HCT116 (cell line): Measurements from ENCODE around the gene CDKAL1. TPM values are rescaled to one million over a fixed set of nuclear protein-coding genes. Genes with fewer than 3 reads are reported as not detected.

Experiments used
- ATAC-seq: fragments of 200-7000 bp; cut with Tn5 transposase; 2 replicates; pipeline ENCODE4 v1.9.1; 2020; ENCODE audit warnings: mild to moderate bottlenecking, moderate library complexity
- BruUV-seq: library from RNA; stranded (reverse); fragments of 400-500 nt; replicated peaks from 2 replicates; lab custom pipeline; 2021; lab: Mats Ljungman, UMichigan
- CTCF ChIA-PET: fragments of 300-600 bp; sonication (Branson Sonifier 250); formaldehyde crosslinking; loops from one replicate; lab custom pipeline; 2021; ENCODE audit warnings: antibody characterized with exemption; lab: Charles Lee
- POLR2A ChIA-PET: fragments of 300-600, 350-600 bp; sonication (Branson Sonifier 250); formaldehyde crosslinking; loops from one replicate; lab custom pipeline; 2021; ENCODE audit warnings: antibody characterized with exemption; lab: Charles Lee
- RAD21 ChIA-PET, 2 experiments: fragments of 300-600 bp; sonication (Branson Sonifier 250); formaldehyde crosslinking; loops; one replicate each; lab custom pipeline; 2023; ENCODE audit warnings: low total read pairs in 2 of 2; ENCODE audit not compliant: uncharacterized antibody in 2 of 2, unreplicated experiment in 2 of 2, low non-redundant PET in 1 of 2; lab: Charles Lee
- DNase-seq: peaks from one replicate; pipeline ENCODE4 v3.0.0-alpha.2; 2010; ENCODE audit warnings: low read depth, low spot score
- H2AFZ ChIP-seq: fragments of 200-600 bp; shearing (Covaris generic), sonication (generic); 2 replicates; pipeline ENCODE4 v1.6.1; 2017; ENCODE audit warnings: low read depth, mixed run types, mixed read lengths, antibody characterized with exemption, low read length; ENCODE audit not compliant: poor library complexity, severe bottlenecking
- H3K27ac ChIP-seq: 2 replicates; pipeline ENCODE4 v1.5.1; 2012; ENCODE audit warnings: low read depth, low read length
- H3K27me3 ChIP-seq: fragments of 200-600 bp; sonication (generic); 2 replicates; pipeline ENCODE4 v1.6.1; 2016; ENCODE audit warnings: mixed run types, low read length, mixed read lengths; ENCODE audit not compliant: insufficient read depth
- H3K36me3 ChIP-seq, 2 experiments: fragments of 200-500 bp in 1 of 2; fragments of 200-600 bp in 1 of 2; sonication (Bioruptor generic) in 1 of 2; sonication (generic) in 1 of 2; 2 replicates each; pipeline versions ENCODE4 v1.5.1 to v1.6.1; 2014 to 2016; ENCODE audit warnings: low read length in 2 of 2, inconsistent platforms in 1 of 2, mixed read lengths in 1 of 2, mixed run types in 1 of 2; ENCODE audit not compliant: insufficient read depth in 2 of 2, control insufficient read depth in 1 of 2
- H3K4me1 ChIP-seq, 2 experiments: fragments of 200-600 bp in 1 of 2; sonication (generic) in 1 of 2; 2 replicates each; pipeline versions ENCODE4 v1.5.1 to v1.6.1; 2012 to 2017; ENCODE audit warnings: low read length in 2 of 2, inconsistent platforms in 1 of 2, mild to moderate bottlenecking in 1 of 2, mixed read lengths in 1 of 2, mixed run types in 1 of 2, moderate library complexity in 1 of 2; ENCODE audit not compliant: insufficient read depth in 2 of 2, control insufficient read depth in 1 of 2
- H3K4me2 ChIP-seq: fragments of 200-600 bp; sonication (generic); 2 replicates; pipeline ENCODE4 v1.6.1; 2017; ENCODE audit warnings: mixed run types, low read length, mixed read lengths
- H3K4me3 ChIP-seq, 2 experiments: fragments of 200-600 bp in 1 of 2; sonication (generic) in 1 of 2; replicated peaks in 1 of 2; 2 replicates each; pipeline ENCODE4 v1.5.1; 2011 to 2016; ENCODE audit warnings: low read length in 2 of 2, control low read depth in 1 of 2, low read depth in 1 of 2, mild to moderate bottlenecking in 1 of 2, mixed read lengths in 1 of 2, mixed run types in 1 of 2
- H3K79me2 ChIP-seq: fragments of 200-600 bp; sonication (generic); 2 replicates; pipeline ENCODE4 v1.6.1; 2017; ENCODE audit warnings: mild to moderate bottlenecking, mixed run types, low read length, moderate library complexity, mixed read lengths; ENCODE audit not compliant: insufficient read depth
- H3K9ac ChIP-seq: fragments of 200-600 bp; sonication (generic); 2 replicates; pipeline ENCODE4 v1.6.1; 2016; ENCODE audit warnings: low read length, mixed read lengths
- H3K9me2 ChIP-seq: fragments of 200-600 bp; sonication (generic), shearing (Covaris generic); 2 replicates; pipeline ENCODE4 v1.6.1; 2017; ENCODE audit warnings: mixed run types, mild to moderate bottlenecking, moderate library complexity; ENCODE audit not compliant: insufficient read depth
- H3K9me3 ChIP-seq, 2 experiments: fragments of 200-500 bp in 1 of 2; fragments of 200-600 bp in 1 of 2; sonication (Bioruptor generic) in 1 of 2; sonication (generic) in 1 of 2; 2 replicates each; pipeline ENCODE4 v1.6.1; 2014 to 2017; ENCODE audit warnings: low read length in 2 of 2, mixed read lengths in 2 of 2, inconsistent platforms in 1 of 2, low read depth in 1 of 2, mild to moderate bottlenecking in 1 of 2, mixed run types in 1 of 2, moderate library complexity in 1 of 2; ENCODE audit not compliant: control insufficient read depth in 1 of 2, insufficient read depth in 1 of 2
- H4K20me1 ChIP-seq: fragments of 200-600 bp; sonication (generic), shearing (Covaris generic); 2 replicates; pipeline ENCODE4 v1.6.1; 2017; ENCODE audit warnings: mixed run types, mild to moderate bottlenecking, moderate library complexity; ENCODE audit not compliant: insufficient read depth
- ATF3 ChIP-seq: IDR thresholded peaks from 2 replicates; pipeline ENCODE4 v1.6.1; 2012
- CEBPB ChIP-seq: IDR thresholded peaks from 2 replicates; pipeline ENCODE4 v1.6.1; 2012; ENCODE audit warnings: low read depth
- EGR1 ChIP-seq: IDR thresholded peaks from 2 replicates; pipeline ENCODE4 v1.6.1; 2012; ENCODE audit warnings: low read depth
- EZH2 ChIP-seq: fragments of 200-600 bp; sonication (generic); IDR thresholded peaks from 2 replicates; pipeline ENCODE4 v1.6.1; 2017; ENCODE audit warnings: antibody characterized with exemption, mixed run types
- EZH2phosphoT487 ChIP-seq: fragments of 200-600 bp; IDR thresholded peaks from 2 replicates; pipeline ENCODE4 v1.6.1; 2018; ENCODE audit warnings: antibody characterized with exemption, borderline replicate concordance
- JUND ChIP-seq: IDR thresholded peaks from 2 replicates; pipeline ENCODE4 v1.6.1; 2012
- MAX ChIP-seq: IDR thresholded peaks from 2 replicates; pipeline ENCODE4 v1.6.1; 2012
- POLR2A ChIP-seq: IDR thresholded peaks from 2 replicates; pipeline ENCODE4 v1.7.0; 2011; ENCODE audit warnings: borderline replicate concordance; ENCODE audit not compliant: insufficient read depth, insufficient read length; ENCODE audit errors: extremely low read depth
- POLR2AphosphoS5 ChIP-seq: IDR thresholded peaks from 2 replicates; pipeline ENCODE4 v1.6.1; 2011; ENCODE audit warnings: mild to moderate bottlenecking, low read depth, low read length, moderate library complexity
- RAD21 ChIP-seq: IDR thresholded peaks from 2 replicates; pipeline ENCODE4 v1.6.1; 2012; ENCODE audit warnings: low read depth, mild to moderate bottlenecking
- SIN3A ChIP-seq: IDR thresholded peaks from 2 replicates; pipeline ENCODE4 v1.6.1; 2012; ENCODE audit warnings: low read depth
- SP1 ChIP-seq: IDR thresholded peaks from 2 replicates; pipeline ENCODE4 v1.6.1; 2012; ENCODE audit warnings: low read depth
- SRF ChIP-seq: IDR thresholded peaks from 2 replicates; pipeline ENCODE4 v1.6.1; 2012; ENCODE audit warnings: low read depth
- TCF7L2 ChIP-seq: IDR thresholded peaks from 2 replicates; pipeline ENCODE4 v1.7.0; 2011; ENCODE audit warnings: borderline replicate concordance, inconsistent platforms; ENCODE audit not compliant: insufficient read depth, insufficient read length; ENCODE audit errors: extremely low read depth
- YY1 ChIP-seq: IDR thresholded peaks from 2 replicates; pipeline ENCODE4 v1.6.1; 2011; ENCODE audit warnings: low read length, low read depth, moderate library complexity, mild to moderate bottlenecking; ENCODE audit not compliant: insufficient replicate concordance; ENCODE audit errors: extremely low read depth
- ZBTB33 ChIP-seq: IDR thresholded peaks from 2 replicates; pipeline ENCODE4 v1.6.1; 2011; ENCODE audit warnings: mild to moderate bottlenecking, low read length, moderate library complexity; ENCODE audit not compliant: insufficient replicate concordance; ENCODE audit errors: extremely low read depth
- intact Hi-C: fragments of 100-400 bp; cut with micrococcal nuclease; formaldehyde crosslinking; loops from 2 replicates; pipeline ENCODE4 v1.10.0; 2022
- total RNA-seq: library from RNA; stranded (reverse); gene quantifications from one replicate; pipeline ENCODE4 v1.2.1, GENCODE V29; 2021; ENCODE audit not compliant: unreplicated experiment

The CDKAL1 gene
- total RNA-seq, 1 experiment from 2014 or later = 14.9 TPM

- RAD21 ChIA-PET = no interaction called here
- no peak overlapping the region for H3K9ac ChIP-seq
- H3K4me3 ChIP-seq = no peak overlapping the region
- H4K20me1 ChIP-seq = no peaks in the 10 kb centered on the region
- H3K4me2 ChIP-seq = no peak overlapping the region
- no peak overlapping the region for H2AFZ ChIP-seq
- POLR2A ChIA-PET = no interaction called here
- intact Hi-C loops = loop anchor here (5.0 kb wide), 1 partner anchor 221 kb away; no protein-coding TSS in a partner anchor
- no TSS peak for BruUV-seq
- no peaks in the 10 kb centered on the region for H3K79me2 ChIP-seq
- H3K27ac ChIP-seq = no peak overlapping the region
- no peaks in the 10 kb centered on the region for H3K9me3 ChIP-seq
- H3K36me3 ChIP-seq = no peaks in the 10 kb centered on the region
- TF ChIP-seq SP1 (no peak), SIN3A (no peak), ZBTB33 (no peak), EZH2phosphoT487 (no peak), POLR2AphosphoS5 (no peak), POLR2A (no peak), SRF (no peak), CEBPB (no peak)
- DNase-seq = no peak
- no peaks in the 10 kb centered on the region for H3K9me2 ChIP-seq
- H3K27me3 ChIP-seq = no peaks in the 10 kb centered on the region
- H3K4me1 ChIP-seq = peaks cover 0 to 19% of the 10 kb centered on the region in 2 experiments; a peak in 2 of 4 replicates
- no peak for ATAC-seq
- CTCF ChIA-PET = no interaction called here
These were observed 74.1 kb downstream of the CDKAL1 start for GRCh38 chr6:20608356-20608755.

GRCh38 chr6:20608905-20609304 is 74.6 kb downstream of the CDKAL1 start:
- no TSS peak for BruUV-seq
- H3K9me3 ChIP-seq = no peaks in the 10 kb centered on the region
- no peak overlapping the region for H3K4me3 ChIP-seq
- no peaks in the 10 kb centered on the region for H3K36me3 ChIP-seq
- ChIA-PET CTCF (no interaction called here), POLR2A (no interaction called here), RAD21 (interaction anchor here in 1 of 2 experiments (0.7 kb wide), 1 partner anchor 8 kb away, joined by 3 read pairs; no protein-coding TSS in a partner anchor)
- H3K9ac ChIP-seq = no peak overlapping the region
- intact Hi-C loops = loop anchor here (5.0 kb wide), 1 partner anchor 222 kb away; no protein-coding TSS in a partner anchor
- H3K4me2 ChIP-seq = no peak overlapping the region
- H2AFZ ChIP-seq = no peak overlapping the region
- H4K20me1 ChIP-seq = no peaks in the 10 kb centered on the region
- H3K9me2 ChIP-seq = no peaks in the 10 kb centered on the region
- H3K4me1 ChIP-seq = peaks cover 0 to 19% of the 10 kb centered on the region in 2 experiments; a peak in 2 of 4 replicates
- ATAC-seq (no peak), DNase-seq (no peak)
- H3K27ac ChIP-seq = no peak overlapping the region
- H3K27me3 ChIP-seq = no peaks in the 10 kb centered on the region
- H3K79me2 ChIP-seq = peaks cover 3% of the 10 kb centered on the region; the same call in 1 of the 2 replicates
- TF ChIP-seq POLR2AphosphoS5 (no peak), ZBTB33 (no peak), EZH2 (no peak), EGR1 (no peak), POLR2A (no peak), EZH2phosphoT487 (no peak), RAD21 (no peak), YY1 (no peak), ATF3 (no peak), TCF7L2 (no peak), JUND (no peak), MAX (no peak), SRF (no peak), SP1 (no peak)
